Vagina (tissue), 2 donors: ENCODE measurements around the gene TGM6. TPM values are rescaled to one million over a fixed set of nuclear protein-coding genes. Genes with fewer than 3 reads are reported as not detected.

Experiments used
- DNase-seq, 2 donors: peaks; one replicate each; pipeline ENCODE4 v3.0.0-alpha.2; 2017; ENCODE audit errors: extremely low spot score in 2 of 2
- H3K27ac ChIP-seq: fragments of 200-600 bp; sonication (generic); one replicate; pipeline ENCODE4 v1.5.1; 2019
- H3K27me3 ChIP-seq: fragments of 200-600 bp; sonication (generic); one replicate; pipeline ENCODE4 v1.5.1; 2019
- H3K36me3 ChIP-seq, 2 donors: fragments of 200-600 bp; sonication (generic); one replicate each; pipeline ENCODE4 v1.5.1; 2017 to 2019
- H3K4me1 ChIP-seq: fragments of 200-600 bp; sonication (generic); one replicate; pipeline ENCODE4 v1.5.1; 2019
- H3K4me3 ChIP-seq, 2 donors: fragments of 200-600 bp; sonication (generic); 1 replicate in 1 of 2; 2 replicates in 1 of 2; pipeline ENCODE4 v1.5.1; 2016 to 2019
- H3K9me3 ChIP-seq: fragments of 200-600 bp; sonication (generic); one replicate; pipeline ENCODE4 v1.5.1; 2019
- CTCF ChIP-seq, 3 experiments: fragments of 450-650 bp in 2 of 3; fragments of 200-600 bp in 1 of 3; sonication (generic) in 1 of 3; IDR thresholded peaks; one replicate each; pipeline ENCODE4 v1.5.1; 2017 to 2019; ENCODE audit warnings: antibody characterized with exemption in 3 of 3, mild to moderate bottlenecking in 2 of 3, moderate library complexity in 2 of 3
- POLR2A ChIP-seq, 2 donors: fragments of 450-650 bp; IDR thresholded peaks; one replicate each; pipeline ENCODE4 v1.6.1; 2017; ENCODE audit warnings: antibody characterized with exemption in 2 of 2, mild to moderate bottlenecking in 2 of 2, moderate library complexity in 2 of 2
- POLR2AphosphoS5 ChIP-seq, 2 donors: sonication (generic); formaldehyde crosslinking; IDR thresholded peaks; one replicate each; pipeline ENCODE4 v1.9.0; 2017; ENCODE audit warnings: antibody characterized with exemption in 2 of 2, mild to moderate bottlenecking in 2 of 2, low read depth in 1 of 2; ENCODE audit not compliant: insufficient read depth in 1 of 2
- intact Hi-C: fragments of 100-400 bp; cut with DNase I; formaldehyde crosslinking; loops from one replicate; pipeline ENCODE4 v1.15.1; 2023
- total RNA-seq: library from RNA; depleted of rRNA; stranded (reverse); fragments of >200 nt; gene quantifications from one replicate; pipeline ENCODE4 v1.2.3, GENCODE V29; 2016

TGM6 gene
- total RNA-seq, 1 donor from 2014 or later = not detected

GRCh38 chr20:2361035-2361593, 19.6 kb upstream of the TGM6 start:
- H3K27ac ChIP-seq = no peak overlapping the region
- no peaks in the 10 kb centered on the region for H3K27me3 ChIP-seq
- TF ChIP-seq POLR2A (IDR thresholded peaks at IDR 0.05) (no peak), CTCF (IDR thresholded peaks at IDR 0.05) (no peak), POLR2AphosphoS5 (IDR thresholded peaks at IDR 0.05; ENCODE audit: insufficient read depth in 1 of 2, low read depth in 1 of 2) (no peak)
- H3K4me3 ChIP-seq = no peak overlapping the region
- intact Hi-C loops = no loop called here
- no peaks in the 10 kb centered on the region for H3K9me3 ChIP-seq
- H3K4me1 ChIP-seq = no peaks in the 10 kb centered on the region
- DNase-seq = no peak
- H3K36me3 ChIP-seq = no peaks in the 10 kb centered on the region

GRCh38 chr20:2363187-2363586, 17.5 kb upstream of the TGM6 start:
- TF ChIP-seq POLR2AphosphoS5 (IDR thresholded peaks at IDR 0.05; ENCODE audit: insufficient read depth in 1 of 2, low read depth in 1 of 2) (no peak), POLR2A (IDR thresholded peaks at IDR 0.05) (no peak), CTCF (IDR thresholded peaks at IDR 0.05) (no peak)
- intact Hi-C loops = no loop called here
- Histone ChIP-seq H3K4me3 (no peak overlapping the region), H3K4me1 (no peaks in the 10 kb centered on the region), H3K9me3 (no peaks in the 10 kb centered on the region), H3K27me3 (no peaks in the 10 kb centered on the region), H3K36me3 (no peaks in the 10 kb centered on the region), H3K27ac (no peak overlapping the region)
- peak in 1 of 2 donors; percentile 6 for DNase-seq

- H3K4me1 ChIP-seq = no peaks in the 10 kb centered on the region
- DNase-seq = peak in 1 of 2 donors; percentile 40
- H3K36me3 ChIP-seq = no peaks in the 10 kb centered on the region
- H3K27me3 ChIP-seq = no peaks in the 10 kb centered on the region
- H3K27ac ChIP-seq = no peak overlapping the region
- H3K9me3 ChIP-seq = no peaks in the 10 kb centered on the region
- no peak overlapping the region for H3K4me3 ChIP-seq
- TF ChIP-seq POLR2AphosphoS5 (IDR thresholded peaks at IDR 0.05; ENCODE audit: insufficient read depth in 1 of 2, low read depth in 1 of 2) (no peak), POLR2A (IDR thresholded peaks at IDR 0.05) (no peak), CTCF (IDR thresholded peaks at IDR 0.05) (no peak)
- intact Hi-C loops = no loop called here
Observed at GRCh38 chr20:2363587-2363986, 17.1 kb upstream of the TGM6 start.

DNA sequence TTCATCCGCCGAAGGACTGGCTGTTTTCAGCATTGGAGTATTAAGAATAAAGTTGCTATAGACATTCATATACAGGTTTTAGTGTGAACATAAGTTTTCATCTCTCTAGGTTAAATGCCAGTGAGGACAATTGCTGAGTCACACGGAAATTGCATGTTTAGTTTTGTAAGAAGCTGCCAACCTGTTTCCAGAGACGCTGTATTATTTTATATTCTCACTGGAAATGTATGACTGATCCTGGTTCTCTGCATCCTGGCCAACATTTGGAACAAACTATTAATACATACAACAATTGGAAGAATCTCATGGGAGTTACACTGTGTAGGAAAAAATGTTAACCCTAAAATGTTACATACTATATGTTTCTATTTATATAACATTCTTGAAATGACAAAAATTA, 16.7 kb upstream of the TGM6 start:
- Histone ChIP-seq H3K9me3 (no peaks in the 10 kb centered on the region), H3K4me1 (no peaks in the 10 kb centered on the region), H3K4me3 (no peak overlapping the region), H3K27ac (no peak overlapping the region), H3K27me3 (no peaks in the 10 kb centered on the region), H3K36me3 (no peaks in the 10 kb centered on the region)
- DNase-seq = no peak
- TF ChIP-seq POLR2AphosphoS5 (IDR thresholded peaks at IDR 0.05; ENCODE audit: insufficient read depth in 1 of 2, low read depth in 1 of 2) = peak in 1 of 2 donors; percentile 18
- TF ChIP-seq CTCF (IDR thresholded peaks at IDR 0.05) = no peak
- no peak for TF ChIP-seq POLR2A (IDR thresholded peaks at IDR 0.05)
- intact Hi-C loops = no loop called here

GRCh38 chr20:2365091-2365490, 15.6 kb upstream of the TGM6 start:
- H3K27ac ChIP-seq = no peak overlapping the region
- no peaks in the 10 kb centered on the region for H3K4me1 ChIP-seq
- intact Hi-C loops = no loop called here
- no peak for TF ChIP-seq POLR2AphosphoS5 (IDR thresholded peaks at IDR 0.05; ENCODE audit: insufficient read depth in 1 of 2, low read depth in 1 of 2)
- TF ChIP-seq CTCF (IDR thresholded peaks at IDR 0.05) = no peak
- TF ChIP-seq POLR2A (IDR thresholded peaks at IDR 0.05) = no peak
- no peaks in the 10 kb centered on the region for H3K36me3 ChIP-seq
- H3K4me3 ChIP-seq = no peak overlapping the region
- no peaks in the 10 kb centered on the region for H3K27me3 ChIP-seq
- no peaks in the 10 kb centered on the region for H3K9me3 ChIP-seq
- peak in 1 of 2 donors; percentile 64 for DNase-seq
